Neural cell (in vitro differentiated cells): ENCODE results near the gene SCNN1G.

ENCODE experiments used
- EP300 ChIP-seq: fragments of 450-650 bp; conservative IDR thresholded peaks from 2 replicates; pipeline ENCODE4 v1.6.1; 2014; ENCODE audit warnings: antibody characterized with exemption, mild to moderate bottlenecking, moderate library complexity; ENCODE audit not compliant: poor library complexity, severe bottlenecking
- TF ChIP-seq, protein P1 (sequence below): fragments of 450-650 bp; IDR thresholded peaks from 2 replicates; pipeline ENCODE4 v1.5.1; 2014; ENCODE audit warnings: antibody characterized with exemption, mild to moderate bottlenecking, moderate library complexity; ENCODE audit not compliant: poor library complexity, severe bottlenecking

DNA sequence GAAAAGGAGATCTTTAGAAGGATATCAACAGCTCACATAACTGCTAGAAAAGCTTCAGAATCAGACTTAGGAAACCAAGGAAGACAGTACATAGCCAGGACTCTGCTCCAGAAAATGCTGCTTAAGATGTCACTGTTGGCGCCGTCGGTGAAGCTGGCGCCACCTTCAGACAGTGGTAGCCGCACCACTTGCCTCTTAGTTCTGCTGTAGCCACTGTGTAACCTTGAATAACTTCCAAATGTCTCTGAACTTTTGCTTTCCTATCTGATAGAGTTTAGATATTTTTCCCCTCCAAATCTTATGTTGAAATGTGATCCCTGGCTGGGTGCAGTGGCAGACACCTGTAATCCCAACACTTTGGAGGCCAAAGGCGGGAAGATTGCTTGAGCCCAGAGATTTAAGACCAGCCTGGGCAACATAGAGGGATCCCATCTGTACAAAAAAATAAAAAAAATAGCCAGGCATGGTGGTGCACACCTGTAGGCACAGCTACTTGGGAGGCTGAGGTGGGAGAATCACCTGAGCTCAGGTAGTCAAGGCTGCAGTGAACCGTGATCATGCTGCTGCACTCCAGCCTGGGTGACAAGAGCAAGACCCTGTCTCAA, 27.0 kb upstream of the SCNN1G start:
- TF ChIP-seq, protein P1, sequence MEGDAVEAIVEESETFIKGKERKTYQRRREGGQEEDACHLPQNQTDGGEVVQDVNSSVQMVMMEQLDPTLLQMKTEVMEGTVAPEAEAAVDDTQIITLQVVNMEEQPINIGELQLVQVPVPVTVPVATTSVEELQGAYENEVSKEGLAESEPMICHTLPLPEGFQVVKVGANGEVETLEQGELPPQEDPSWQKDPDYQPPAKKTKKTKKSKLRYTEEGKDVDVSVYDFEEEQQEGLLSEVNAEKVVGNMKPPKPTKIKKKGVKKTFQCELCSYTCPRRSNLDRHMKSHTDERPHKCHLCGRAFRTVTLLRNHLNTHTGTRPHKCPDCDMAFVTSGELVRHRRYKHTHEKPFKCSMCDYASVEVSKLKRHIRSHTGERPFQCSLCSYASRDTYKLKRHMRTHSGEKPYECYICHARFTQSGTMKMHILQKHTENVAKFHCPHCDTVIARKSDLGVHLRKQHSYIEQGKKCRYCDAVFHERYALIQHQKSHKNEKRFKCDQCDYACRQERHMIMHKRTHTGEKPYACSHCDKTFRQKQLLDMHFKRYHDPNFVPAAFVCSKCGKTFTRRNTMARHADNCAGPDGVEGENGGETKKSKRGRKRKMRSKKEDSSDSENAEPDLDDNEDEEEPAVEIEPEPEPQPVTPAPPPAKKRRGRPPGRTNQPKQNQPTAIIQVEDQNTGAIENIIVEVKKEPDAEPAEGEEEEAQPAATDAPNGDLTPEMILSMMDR, result no peak
- no peak for TF ChIP-seq EP300
